Coronary artery (tissue), 2 donors: ENCODE data around the gene CCNB2.
"Not testable (repeated sequence)": the region's sequence is repeated elsewhere in the genome, so short reads cannot be mapped to it uniquely, and the experiment has no call there.

ENCODE experiments used
- DNase-seq: peaks from one replicate; pipeline ENCODE4 v3.0.0-alpha.2; 2017; ENCODE audit warnings: low spot score
- H3K27ac ChIP-seq, 2 donors: fragments of 200-600 bp; sonication (generic); one replicate each; pipeline ENCODE4 v1.5.1; 2016 to 2019
- H3K4me3 ChIP-seq: fragments of 200-600 bp; sonication (generic); 2 replicates; pipeline ENCODE4 v1.5.1; 2016; ENCODE audit warnings: mild to moderate bottlenecking, moderate library complexity
- TF ChIP-seq, protein P1 (sequence below): fragments of 200-600 bp; sonication (generic); IDR thresholded peaks from one replicate; pipeline ENCODE4 v1.5.1; 2019; ENCODE audit warnings: antibody characterized with exemption

Gene CCNB2

DNA sequence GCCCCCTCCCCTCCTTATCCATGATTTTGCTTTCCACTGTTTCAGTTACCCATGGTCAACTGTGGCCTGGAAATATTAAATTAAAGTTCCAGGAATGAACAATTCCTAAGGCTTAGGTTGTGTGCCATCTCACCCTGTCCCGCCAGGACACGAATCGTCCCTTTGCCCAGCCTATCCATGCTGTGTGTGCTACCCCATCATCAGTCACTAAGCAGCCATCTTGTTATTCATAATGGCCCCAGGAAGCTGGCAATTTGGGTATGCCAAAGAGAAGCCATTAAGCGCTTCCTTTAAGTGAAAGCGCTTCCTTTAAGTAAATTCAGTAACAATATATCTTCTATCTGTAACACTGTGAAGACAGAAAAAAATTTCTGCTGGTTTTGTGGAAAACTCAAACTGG is 52.5 kb downstream of the CCNB2 start:
- TF ChIP-seq, protein P1, sequence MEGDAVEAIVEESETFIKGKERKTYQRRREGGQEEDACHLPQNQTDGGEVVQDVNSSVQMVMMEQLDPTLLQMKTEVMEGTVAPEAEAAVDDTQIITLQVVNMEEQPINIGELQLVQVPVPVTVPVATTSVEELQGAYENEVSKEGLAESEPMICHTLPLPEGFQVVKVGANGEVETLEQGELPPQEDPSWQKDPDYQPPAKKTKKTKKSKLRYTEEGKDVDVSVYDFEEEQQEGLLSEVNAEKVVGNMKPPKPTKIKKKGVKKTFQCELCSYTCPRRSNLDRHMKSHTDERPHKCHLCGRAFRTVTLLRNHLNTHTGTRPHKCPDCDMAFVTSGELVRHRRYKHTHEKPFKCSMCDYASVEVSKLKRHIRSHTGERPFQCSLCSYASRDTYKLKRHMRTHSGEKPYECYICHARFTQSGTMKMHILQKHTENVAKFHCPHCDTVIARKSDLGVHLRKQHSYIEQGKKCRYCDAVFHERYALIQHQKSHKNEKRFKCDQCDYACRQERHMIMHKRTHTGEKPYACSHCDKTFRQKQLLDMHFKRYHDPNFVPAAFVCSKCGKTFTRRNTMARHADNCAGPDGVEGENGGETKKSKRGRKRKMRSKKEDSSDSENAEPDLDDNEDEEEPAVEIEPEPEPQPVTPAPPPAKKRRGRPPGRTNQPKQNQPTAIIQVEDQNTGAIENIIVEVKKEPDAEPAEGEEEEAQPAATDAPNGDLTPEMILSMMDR: no peak
- Histone ChIP-seq H3K4me3 (no peak overlapping the region), H3K27ac (no peak overlapping the region)
- DNase-seq: no peak

- H3K4me3 ChIP-seq: no peak overlapping the region
- TF ChIP-seq, protein P1: no peak
- no peak for DNase-seq
- no peak overlapping the region for H3K27ac ChIP-seq
Observed at GRCh38 chr15:59157840-59158700, 53.1 kb downstream of the CCNB2 start.

DNA sequence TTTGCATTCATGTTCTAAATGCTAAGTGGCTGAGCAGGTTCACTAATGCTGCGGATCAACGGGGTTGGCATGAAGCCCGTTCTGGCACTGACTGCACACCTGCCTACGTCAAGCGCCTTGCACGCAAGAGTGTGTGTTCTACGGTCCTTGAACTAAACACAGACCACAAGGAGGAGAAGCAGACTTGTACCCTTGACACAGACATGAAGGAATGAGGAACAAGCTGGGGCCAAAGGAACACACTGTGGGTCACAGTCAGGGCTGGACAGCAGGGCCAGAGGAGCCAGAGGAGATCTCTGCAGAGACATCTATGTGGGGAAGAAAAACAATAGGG is 53.7 kb downstream of the CCNB2 start:
- no peak overlapping the region for H3K27ac ChIP-seq
- no peak for DNase-seq

DNA sequence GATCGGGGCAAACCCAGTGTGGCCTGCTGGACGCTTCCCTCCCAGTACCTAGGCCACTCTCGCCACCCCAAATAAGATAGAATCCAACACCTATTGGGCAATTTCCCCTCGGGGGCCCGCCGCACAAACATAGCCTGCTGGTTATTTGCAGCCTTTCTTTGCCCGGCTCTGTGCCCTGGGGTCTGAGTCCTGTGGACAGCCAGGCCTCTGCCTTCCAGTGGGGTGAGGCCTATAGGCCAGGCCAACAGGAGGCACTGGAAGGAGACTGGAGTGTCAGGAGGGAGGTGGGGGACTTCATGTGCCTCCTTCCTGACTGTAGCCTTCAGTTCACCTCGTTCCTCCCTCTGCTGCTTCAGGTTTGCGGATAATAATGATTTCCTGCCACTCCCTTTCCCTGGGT is 54.3 kb downstream of the CCNB2 start:
- H3K27ac ChIP-seq: no peak overlapping the region
- DNase-seq: no peak
- no peak overlapping the region for H3K4me3 ChIP-seq
- TF ChIP-seq, protein P1: no peak

More for the DNA sequence above, 53.7 kb downstream of the CCNB2 start:
- TF ChIP-seq, protein P1: no peak
- no peak overlapping the region for H3K4me3 ChIP-seq

- H3K27ac ChIP-seq: no peak overlapping the region
- no peak overlapping the region for H3K4me3 ChIP-seq
- no peak for DNase-seq
- TF ChIP-seq, protein P1: no peak
Observed at GRCh38 chr15:59160880-59161593, 56.1 kb downstream of the CCNB2 start.

DNA sequence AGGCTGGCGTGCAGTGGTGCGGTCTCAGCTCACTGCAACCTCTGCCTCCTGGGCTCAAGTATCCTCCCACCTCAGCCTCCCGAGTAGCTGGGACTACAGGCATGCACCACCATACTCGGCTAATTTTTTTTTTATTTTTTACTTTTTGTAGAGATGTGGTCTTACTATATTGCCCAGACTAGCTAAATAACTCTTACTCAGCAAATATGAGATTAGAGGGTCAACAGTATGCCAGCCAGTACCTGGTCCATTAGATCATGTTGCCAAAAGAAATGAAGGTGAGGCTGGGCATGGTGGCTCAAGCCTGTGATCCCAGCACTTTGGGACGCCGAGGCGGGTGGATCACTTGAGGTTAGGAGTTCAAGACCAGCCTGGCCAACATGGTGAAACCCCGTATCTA is 57.1 kb downstream of the CCNB2 start:
- not testable (repeated sequence) for DNase-seq, H3K4me3 ChIP-seq, H3K27ac ChIP-seq

DNA sequence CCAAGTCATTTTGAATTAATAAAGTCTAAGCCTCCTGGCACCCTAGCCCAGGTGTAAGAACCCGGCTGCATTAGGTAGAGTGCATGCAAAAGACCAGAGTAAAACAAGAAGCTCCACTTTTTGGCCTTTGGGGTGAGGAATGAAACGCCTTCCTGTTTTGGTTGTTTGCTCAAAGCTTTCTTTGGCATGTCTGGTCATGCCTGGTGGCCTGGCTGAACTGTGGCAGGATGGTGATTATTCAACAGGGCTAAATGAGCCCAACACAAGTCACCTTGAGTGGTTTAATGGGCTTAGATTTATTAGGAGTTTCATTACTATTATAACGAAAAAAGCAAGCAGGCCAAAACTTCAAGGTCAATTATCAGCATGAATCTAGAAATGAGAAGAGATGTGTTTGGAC is 60.8 kb downstream of the CCNB2 start:
- TF ChIP-seq, protein P1: no peak
- no peak overlapping the region for H3K4me3 ChIP-seq
- H3K27ac ChIP-seq: no peak overlapping the region
- DNase-seq: no peak
